GM12865 (cell line): ENCODE results near the gene TECRL.

Source experiments
- DNase-seq: peaks from one replicate; pipeline ENCODE4 v3.0.0; 2010; ENCODE audit warnings: low read depth
- H3K4me3 ChIP-seq: 2 replicates; pipeline ENCODE4 v1.5.1; 2011; ENCODE audit warnings: mild to moderate bottlenecking, low read depth, low read length, control low read depth
- CTCF ChIP-seq: IDR thresholded peaks from 2 replicates; pipeline ENCODE4 v1.5.1; 2011; ENCODE audit warnings: low read length, control low read depth, low read depth, inconsistent platforms; ENCODE audit not compliant: insufficient read depth; ENCODE audit errors: missing control alignments

Gene TECRL

DNA sequence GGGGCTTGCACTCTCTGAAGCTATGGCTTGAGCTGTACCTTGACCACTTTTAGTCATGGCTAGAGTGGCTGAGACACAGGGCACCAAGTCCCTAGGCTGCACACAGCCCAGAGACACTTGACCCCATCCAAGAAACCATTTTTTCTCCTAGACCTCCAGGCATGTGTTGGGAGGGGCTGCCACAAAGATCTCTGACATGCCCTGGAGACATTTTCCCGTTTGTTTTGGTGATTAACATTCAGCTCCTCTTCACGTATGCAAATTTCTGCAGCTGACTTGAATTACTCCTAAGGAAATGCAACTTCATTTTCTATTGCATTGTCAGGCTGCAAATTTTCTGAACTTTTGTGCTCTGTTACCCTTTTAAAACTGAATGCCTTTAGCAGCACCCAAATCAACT, 142.6 kb downstream of the TECRL start:
- no peak for TF ChIP-seq CTCF
- DNase-seq = no peak
- no peak overlapping the region for H3K4me3 ChIP-seq

- no peak for DNase-seq
- H3K4me3 ChIP-seq = no peak overlapping the region
- TF ChIP-seq CTCF = no peak
Observed at GRCh38 chr4:64266263-64266662, 143.0 kb downstream of the TECRL start.

DNA sequence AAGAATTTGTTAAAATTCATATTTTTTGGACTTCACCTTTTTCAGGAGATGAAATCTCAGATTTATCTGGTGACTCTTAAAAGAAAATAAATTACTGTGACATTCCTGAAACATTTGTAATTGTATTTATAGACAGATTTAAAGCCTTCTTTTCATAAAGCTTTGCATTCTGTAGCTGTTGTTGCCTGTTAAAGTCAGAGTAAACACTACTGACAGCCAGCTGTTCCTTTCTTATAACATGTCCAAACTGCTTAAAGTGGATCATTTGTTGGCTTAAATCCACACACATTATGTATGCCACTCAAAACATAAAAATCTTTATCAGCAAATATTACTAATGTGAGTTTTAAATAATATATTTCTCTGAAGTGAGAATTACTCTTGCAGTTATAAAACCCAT, 157.5 kb downstream of the TECRL start:
- H3K4me3 ChIP-seq = no peak overlapping the region
- TF ChIP-seq CTCF = no peak
- no peak for DNase-seq

GRCh38 chr4:64250488-64250887, 158.8 kb downstream of the TECRL start:
- no peak for DNase-seq
- H3K4me3 ChIP-seq = no peak overlapping the region
- TF ChIP-seq CTCF = no peak

DNA sequence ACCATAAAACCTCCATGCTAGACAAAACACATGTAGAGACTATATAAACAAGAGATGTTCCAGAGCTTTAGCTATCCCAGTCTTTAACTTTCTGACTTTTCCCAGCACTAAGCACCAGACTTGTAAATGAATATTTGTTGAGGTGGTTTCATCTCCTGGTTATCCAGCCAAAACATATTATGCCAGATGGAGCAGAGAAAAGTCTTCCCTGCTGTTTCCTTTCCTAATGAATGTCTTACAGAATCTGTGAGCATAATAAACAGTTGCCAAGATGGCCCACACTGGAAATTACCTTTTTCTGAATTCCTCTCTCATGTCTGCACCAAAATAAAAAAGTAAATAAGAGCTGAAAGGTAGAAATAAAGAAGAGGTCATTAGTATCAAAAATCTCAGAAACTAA, 159.2 kb downstream of the TECRL start:
- no peak for TF ChIP-seq CTCF
- no peak overlapping the region for H3K4me3 ChIP-seq
- DNase-seq = no peak

DNA sequence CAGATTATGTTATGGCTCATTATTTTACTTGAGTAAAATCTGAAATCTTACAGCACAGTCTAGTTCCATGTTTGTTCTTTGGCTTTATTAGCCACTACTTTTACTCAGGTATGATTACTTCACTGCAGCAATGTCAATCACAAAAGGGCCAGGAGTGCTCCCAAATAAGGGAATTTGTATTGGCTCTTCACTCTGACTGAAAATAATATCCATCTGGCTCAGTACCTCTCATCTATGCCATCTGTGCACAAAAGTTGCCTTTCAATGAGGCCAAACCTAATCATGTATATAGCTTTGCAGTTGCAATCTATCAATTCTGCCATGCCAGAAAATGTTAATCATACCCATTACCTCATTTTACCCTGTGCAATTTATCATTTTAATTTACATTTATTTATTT, 161.1 kb downstream of the TECRL start:
- no peak for TF ChIP-seq CTCF
- DNase-seq = no peak
- H3K4me3 ChIP-seq = no peak overlapping the region

GRCh38 chr4:64230709-64231310, 178.4 kb downstream of the TECRL start:
- peak; percentile 1 for DNase-seq
- no peak for TF ChIP-seq CTCF
- H3K4me3 ChIP-seq = no peak overlapping the region
